Calu3 (cell line): Measurements from ENCODE around the gene ACBD5. TPM values are rescaled to one million over a fixed set of nuclear protein-coding genes. Genes with fewer than 3 reads are reported as not detected.

ENCODE experiments used
- BruUV-seq: library from RNA; stranded (reverse); fragments of 400-500 nt; replicated peaks from 2 replicates; lab custom pipeline; 2021; lab: Mats Ljungman, UMichigan
- CTCF ChIA-PET: fragments of 300-600 bp; sonication (Branson Sonifier 250); formaldehyde crosslinking; loops from one replicate; lab custom pipeline; 2022; ENCODE audit warnings: antibody characterized with exemption; lab: Charles Lee
- DNase-seq: peaks from one replicate; pipeline ENCODE4 v3.0.0; 2022
- H3K27ac Mint-ChIP-seq: one replicate; pipeline ENCODE4 v1.8.0; 2022; ENCODE audit warnings: mixed read lengths; ENCODE audit not compliant: unreplicated experiment
- H3K27me3 Mint-ChIP-seq: one replicate; pipeline ENCODE4 v1.8.0; 2022; ENCODE audit warnings: mixed read lengths; ENCODE audit not compliant: unreplicated experiment
- H3K36me3 Mint-ChIP-seq: one replicate; pipeline ENCODE4 v1.8.0; 2022; ENCODE audit warnings: mild to moderate bottlenecking, moderate library complexity, mixed read lengths; ENCODE audit not compliant: insufficient read depth, unreplicated experiment
- H3K4me1 Mint-ChIP-seq: one replicate; pipeline ENCODE4 v1.8.0; 2022; ENCODE audit warnings: mild to moderate bottlenecking, low read depth, mixed read lengths; ENCODE audit not compliant: unreplicated experiment
- H3K4me3 Mint-ChIP-seq: one replicate; pipeline ENCODE4 v1.8.0; 2022; ENCODE audit warnings: mild to moderate bottlenecking, low read depth, moderate library complexity, mixed read lengths; ENCODE audit not compliant: unreplicated experiment
- H3K9me3 Mint-ChIP-seq: one replicate; pipeline ENCODE4 v1.8.0; 2022; ENCODE audit warnings: low read depth, mixed read lengths; ENCODE audit not compliant: unreplicated experiment
- intact Hi-C: fragments of 100-400 bp; cut with micrococcal nuclease; formaldehyde crosslinking; loops from one replicate; pipeline ENCODE4 v1.10.0; 2022; ENCODE audit not compliant: unreplicated experiment
- total RNA-seq: library from RNA; stranded (reverse); gene quantifications from 2 replicates; pipeline ENCODE4 v1.2.3, GENCODE V29; 2022
- TF ChIP-seq, protein P1 (sequence below): fragments of 200-600 bp; IDR thresholded peaks from one replicate; pipeline ENCODE4 v1.8.0; 2022; ENCODE audit warnings: antibody characterized with exemption; ENCODE audit not compliant: unreplicated experiment

The ACBD5 gene
- total RNA-seq, 1 experiment from 2014 or later, result 34.1 TPM

DNA sequence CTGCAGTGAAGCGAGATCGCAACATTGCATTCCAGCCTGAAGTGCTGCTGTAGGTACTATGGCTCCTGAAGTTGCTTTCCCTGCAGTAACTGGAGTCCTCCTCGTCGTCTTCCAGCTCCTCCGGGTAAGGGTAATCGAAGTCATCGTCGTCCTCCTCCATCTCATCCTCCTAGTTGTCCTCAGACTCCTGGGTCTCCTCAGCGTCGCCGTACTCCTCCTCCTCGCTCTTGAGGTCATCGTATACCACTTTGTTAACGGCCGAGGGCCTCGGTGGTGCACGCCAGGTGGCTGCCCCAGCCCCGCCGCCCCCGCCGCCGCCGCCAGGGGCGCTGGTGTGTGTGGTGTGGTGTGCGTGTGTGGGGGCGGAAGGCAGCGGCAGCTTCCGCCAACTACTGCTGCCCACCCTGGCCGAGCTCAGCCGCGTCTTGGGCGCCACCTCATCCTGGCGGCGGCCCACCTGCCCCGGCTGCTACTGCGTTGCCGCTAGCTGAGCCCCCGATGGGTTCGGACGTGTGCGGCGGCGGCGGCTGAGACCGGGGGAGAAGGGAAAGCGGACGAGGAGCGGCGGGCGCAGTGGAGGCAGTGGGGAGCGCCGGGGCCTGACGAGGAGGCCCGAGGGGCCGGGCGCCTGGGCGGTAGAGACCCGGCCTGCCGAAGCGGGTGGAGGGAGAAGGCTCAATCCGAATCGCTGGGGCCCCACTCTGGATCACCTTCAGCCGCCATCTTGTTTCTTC is 11.8 kb upstream of the ACBD5 start:
- Mint-ChIP-seq H3K4me1 (peaks cover 9% of the 10 kb centered on the region), H3K4me3 (peak overlapping the region; percentile 85), H3K9me3 (no peaks in the 10 kb centered on the region), H3K27ac (peak overlapping the region; percentile 85), H3K27me3 (peaks cover under 1% of the 10 kb centered on the region), H3K36me3 (peaks cover 20% of the 10 kb centered on the region)
- TSS peak; percentile 80 for BruUV-seq
- intact Hi-C loops, result no loop called here
- CTCF ChIA-PET, result interaction anchor here (0.5 to 0.8 kb wide), 3 partner anchors 10 to 444 kb away, joined by 3 to 7 read pairs (median 7); no protein-coding TSS in a partner anchor
- TF ChIP-seq, protein P1, sequence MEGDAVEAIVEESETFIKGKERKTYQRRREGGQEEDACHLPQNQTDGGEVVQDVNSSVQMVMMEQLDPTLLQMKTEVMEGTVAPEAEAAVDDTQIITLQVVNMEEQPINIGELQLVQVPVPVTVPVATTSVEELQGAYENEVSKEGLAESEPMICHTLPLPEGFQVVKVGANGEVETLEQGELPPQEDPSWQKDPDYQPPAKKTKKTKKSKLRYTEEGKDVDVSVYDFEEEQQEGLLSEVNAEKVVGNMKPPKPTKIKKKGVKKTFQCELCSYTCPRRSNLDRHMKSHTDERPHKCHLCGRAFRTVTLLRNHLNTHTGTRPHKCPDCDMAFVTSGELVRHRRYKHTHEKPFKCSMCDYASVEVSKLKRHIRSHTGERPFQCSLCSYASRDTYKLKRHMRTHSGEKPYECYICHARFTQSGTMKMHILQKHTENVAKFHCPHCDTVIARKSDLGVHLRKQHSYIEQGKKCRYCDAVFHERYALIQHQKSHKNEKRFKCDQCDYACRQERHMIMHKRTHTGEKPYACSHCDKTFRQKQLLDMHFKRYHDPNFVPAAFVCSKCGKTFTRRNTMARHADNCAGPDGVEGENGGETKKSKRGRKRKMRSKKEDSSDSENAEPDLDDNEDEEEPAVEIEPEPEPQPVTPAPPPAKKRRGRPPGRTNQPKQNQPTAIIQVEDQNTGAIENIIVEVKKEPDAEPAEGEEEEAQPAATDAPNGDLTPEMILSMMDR, result peak; percentile 79
- peak; percentile 95 for DNase-seq

DNA sequence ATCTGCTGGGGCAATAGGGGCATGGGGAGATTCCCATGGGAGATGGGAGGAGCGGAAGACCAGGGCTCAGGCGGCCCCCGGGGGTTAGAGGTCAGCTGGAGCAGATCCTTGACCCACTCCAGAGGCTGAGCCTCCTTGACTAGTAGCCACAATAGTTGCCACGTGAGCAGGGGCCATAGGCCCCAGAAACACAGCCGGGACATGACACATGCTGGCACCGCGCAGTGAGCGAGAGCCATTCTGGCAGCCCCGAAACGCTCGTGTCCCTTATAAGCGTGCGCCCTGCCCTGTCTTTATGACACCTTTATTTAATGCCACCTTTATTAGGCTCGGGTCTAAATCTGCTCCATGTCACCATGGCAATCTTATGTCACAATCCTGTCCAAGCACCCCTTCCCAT is 11.0 kb upstream of the ACBD5 start:
- H3K27ac Mint-ChIP-seq, result no peak overlapping the region
- intact Hi-C loops, result no loop called here
- peaks cover 9% of the 10 kb centered on the region for H3K4me1 Mint-ChIP-seq
- H3K4me3 Mint-ChIP-seq, result no peak overlapping the region
- peaks cover 20% of the 10 kb centered on the region for H3K36me3 Mint-ChIP-seq
- CTCF ChIA-PET, result interaction anchor here (0.5 kb wide), 1 partner anchor 1073 kb away, joined by 3 read pairs; no protein-coding TSS in a partner anchor
- TF ChIP-seq, protein P1, result no peak
- BruUV-seq, result no TSS peak
- H3K9me3 Mint-ChIP-seq, result no peaks in the 10 kb centered on the region
- DNase-seq, result no peak
- no peaks in the 10 kb centered on the region for H3K27me3 Mint-ChIP-seq

DNA sequence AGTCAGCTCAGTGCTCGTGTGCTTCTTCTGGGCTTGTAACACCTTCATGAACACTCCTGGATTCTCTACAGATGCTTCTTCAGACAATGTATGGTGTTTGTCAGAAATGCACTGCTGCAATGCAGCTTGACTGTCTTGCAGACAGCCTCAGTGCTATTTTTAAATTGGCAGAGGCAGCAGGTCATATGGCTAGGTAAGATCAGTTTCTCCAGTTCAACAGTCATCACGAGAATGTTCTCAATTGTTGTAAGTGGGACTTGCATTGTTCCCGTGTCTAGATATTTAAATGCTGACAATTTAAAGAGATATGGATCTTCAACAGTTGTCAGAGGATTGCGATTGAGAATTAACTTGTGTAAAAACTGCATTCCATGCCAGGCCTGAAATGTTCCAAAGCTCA is 7.6 kb upstream of the ACBD5 start:
- Mint-ChIP-seq H3K4me1 (peaks cover 25% of the 10 kb centered on the region), H3K4me3 (no peak overlapping the region), H3K27ac (no peak overlapping the region), H3K9me3 (no peaks in the 10 kb centered on the region), H3K27me3 (no peaks in the 10 kb centered on the region), H3K36me3 (peaks cover 18% of the 10 kb centered on the region)
- TF ChIP-seq, protein P1, result no peak
- no TSS peak for BruUV-seq
- no peak for DNase-seq
- intact Hi-C loops, result no loop called here
- CTCF ChIA-PET, result no interaction called here

DNA sequence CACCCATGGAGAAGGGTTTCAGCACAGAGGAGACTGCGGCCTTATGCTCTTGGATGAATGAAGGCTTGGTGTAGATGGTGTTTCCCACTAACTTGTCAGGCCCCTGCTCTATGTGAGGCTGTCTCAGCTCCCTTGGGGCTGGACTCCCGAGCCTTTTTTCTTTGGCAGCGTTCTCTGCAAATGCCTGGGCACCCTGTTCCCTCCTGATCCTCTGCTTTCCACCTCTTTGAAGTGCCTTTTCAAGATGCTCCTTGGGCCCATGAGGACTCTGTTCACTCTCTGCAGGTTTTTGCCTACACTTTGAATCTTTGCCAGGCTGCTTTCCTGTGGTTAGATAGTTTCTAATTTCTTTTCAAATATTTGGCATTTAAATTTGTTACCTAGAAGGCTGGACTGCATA is 6.8 kb upstream of the ACBD5 start:
- Mint-ChIP-seq H3K9me3 (no peaks in the 10 kb centered on the region), H3K4me1 (peaks cover 30% of the 10 kb centered on the region), H3K36me3 (peaks cover 18% of the 10 kb centered on the region), H3K4me3 (no peak overlapping the region), H3K27ac (no peak overlapping the region), H3K27me3 (no peaks in the 10 kb centered on the region)
- CTCF ChIA-PET, result no interaction called here
- intact Hi-C loops, result no loop called here
- TF ChIP-seq, protein P1, result no peak
- DNase-seq, result no peak
- BruUV-seq, result no TSS peak
